NCI-H2196 treated with DMSO at 0.1 percent for 48 hours (cell line): ENCODE measurements around the gene MS4A14.
A peak's percentile ranks its signal among the peaks of the same experiment; 100 is the strongest.
"Not testable (repeated sequence)": the region's sequence is repeated elsewhere in the genome, so short reads cannot be mapped to it uniquely, and the experiment has no call there.

Source experiments
- DNase-seq: peaks from one replicate; lab custom pipeline; 2025; ENCODE audit not compliant: unreplicated experiment; lab: John Stamatoyannopoulos, UW

The MS4A14 gene

GRCh38 chr11:60378354-60378753 lies 17.9 kb upstream of the MS4A14 start, which contains the start of gene MS4A7:
TSS of gene MS4A7 (plus strand) at chr11:60378532. CDS start at chr11:60383142, 4,610 bp downstream.
- no peak for DNase-seq

DNA sequence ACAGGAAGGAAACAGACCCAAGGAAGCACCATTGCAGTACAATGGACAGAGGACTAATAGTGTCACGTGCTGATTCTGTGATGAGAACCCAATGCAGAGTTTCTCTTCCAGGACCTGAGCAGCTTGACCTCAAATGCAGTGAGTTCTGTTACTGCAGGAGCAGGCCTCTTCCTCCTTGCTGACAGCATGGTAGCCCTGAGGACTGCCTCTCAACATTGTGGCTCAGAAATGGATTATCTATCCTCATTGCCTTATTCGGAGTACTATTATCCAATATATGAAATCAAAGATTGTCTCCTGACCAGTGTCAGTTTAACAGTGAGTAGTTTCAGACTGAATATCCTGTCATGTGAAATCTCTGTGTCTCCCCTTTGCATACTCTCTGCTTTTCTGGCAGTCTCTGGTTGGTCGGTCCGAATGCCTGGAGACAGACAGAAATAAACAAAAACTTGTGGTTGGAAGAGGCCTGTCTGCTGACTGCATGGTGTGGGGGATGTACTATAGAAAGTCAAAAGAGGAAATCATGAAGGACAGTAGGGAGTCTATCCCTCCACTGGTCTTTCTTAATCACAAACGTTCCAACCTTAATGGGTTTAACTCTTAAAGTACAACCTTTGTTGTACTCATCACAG lies 6.9 kb upstream of the MS4A14 start:
- no peak for DNase-seq

- DNase-seq, result no peak
These were observed 5.8 kb upstream of the MS4A14 start for GRCh38 chr11:60390419-60390818.

DNA sequence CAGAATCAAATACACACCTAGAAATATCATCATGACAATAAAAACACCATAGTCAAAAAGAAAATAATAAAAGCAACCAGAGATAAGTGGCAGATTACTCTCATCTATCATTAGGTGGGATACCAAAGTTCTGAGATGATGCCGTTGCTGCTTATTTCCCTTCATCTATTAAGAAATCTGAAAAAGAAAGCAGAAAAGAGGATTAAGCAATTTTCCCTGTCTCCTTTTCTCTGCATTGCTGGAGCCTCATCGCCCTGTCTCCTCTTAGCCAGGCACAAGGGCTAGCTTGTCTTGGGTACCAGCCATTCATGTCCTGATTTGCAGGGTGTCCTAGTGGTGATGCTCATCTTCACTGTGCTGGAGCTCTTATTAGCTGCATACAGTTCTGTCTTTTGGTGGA lies 3.9 kb upstream of the MS4A14 start:
- no peak for DNase-seq

DNA sequence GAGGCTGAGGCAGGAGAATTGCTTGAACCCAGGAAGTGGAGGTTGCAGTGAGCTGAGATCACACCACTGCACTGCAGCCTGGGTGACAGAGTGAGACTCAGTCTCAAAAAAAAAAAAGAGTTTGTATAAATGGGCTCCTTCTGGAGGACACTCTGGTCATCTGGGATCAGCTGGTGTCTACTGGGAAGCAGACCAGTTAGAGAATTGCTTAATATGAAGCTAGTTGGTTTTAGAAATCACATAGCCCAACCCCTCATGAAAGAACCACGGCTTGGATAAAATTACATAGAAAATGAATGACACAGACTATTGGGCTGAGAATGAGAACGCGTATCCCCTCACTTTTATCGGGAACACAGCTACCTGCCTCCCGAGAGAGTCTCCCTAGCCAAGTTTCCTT lies 3.2 kb upstream of the MS4A14 start:
- DNase-seq, result no peak

- no peak for DNase-seq
These were observed 1.4 kb upstream of the MS4A14 start for GRCh38 chr11:60394666-60395380.

DNA sequence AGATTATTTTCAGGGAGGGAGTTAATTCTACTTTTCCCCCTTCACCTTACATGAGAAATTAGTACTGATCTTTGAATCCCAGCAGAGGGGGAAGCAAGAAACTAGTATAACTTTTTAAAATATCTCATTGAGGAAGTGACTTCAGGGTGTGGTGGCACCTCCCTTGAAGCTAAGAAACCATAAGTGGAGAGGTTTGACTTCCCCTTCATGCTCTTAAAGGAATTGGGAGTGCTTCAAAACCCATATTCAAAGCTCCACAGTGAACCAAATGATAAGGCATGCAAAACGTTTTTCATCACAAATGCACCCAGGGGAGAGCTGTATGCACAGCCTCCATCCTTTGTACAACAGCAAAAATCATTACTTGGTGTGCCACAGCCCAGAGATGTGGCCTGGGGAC lies 540 bp downstream of the MS4A14 start:
- no peak for DNase-seq

DNA sequence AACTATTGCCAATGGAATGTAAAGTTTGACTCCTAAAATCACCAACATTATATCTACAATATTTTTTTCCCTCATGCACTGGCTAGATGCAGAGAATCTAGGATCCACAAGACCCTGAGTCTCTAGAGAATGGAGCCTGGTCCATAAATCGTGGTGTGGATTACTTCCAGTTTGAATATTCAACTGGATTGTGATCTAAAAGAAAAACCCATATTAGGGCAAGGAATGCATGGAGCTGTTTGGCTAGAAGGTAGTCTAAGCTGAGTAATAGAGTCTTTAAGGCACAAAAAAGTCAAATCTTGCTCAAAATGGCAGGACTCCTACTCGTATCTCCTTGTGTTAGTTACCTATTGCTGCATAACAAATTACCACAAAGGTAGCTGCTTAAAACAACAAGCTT lies 23.8 kb downstream of the MS4A14 start:
- no peak for DNase-seq

- DNase-seq, result no peak
These were observed 26.4 kb downstream of the MS4A14 start for GRCh38 chr11:60422609-60423008.

DNA sequence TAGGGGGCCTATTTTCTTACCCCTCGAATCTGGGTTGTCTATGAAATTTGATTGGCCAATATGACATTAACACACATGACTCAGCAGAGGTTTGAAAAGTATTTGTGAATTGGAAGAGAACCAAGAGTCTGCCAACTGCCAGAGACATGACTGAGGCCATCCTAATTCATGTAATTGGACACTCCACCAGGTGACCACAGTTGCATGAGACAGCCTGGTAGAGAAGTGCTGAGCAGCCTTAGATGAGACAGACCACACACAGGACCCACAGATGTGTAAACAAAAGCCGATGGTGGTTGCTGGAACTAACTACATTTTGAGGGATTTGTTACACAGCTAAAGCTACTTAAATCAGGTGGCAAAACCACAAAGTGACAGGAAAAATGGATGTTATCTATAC lies 32.3 kb downstream of the MS4A14 start:
- DNase-seq, result peak; percentile 50

DNA sequence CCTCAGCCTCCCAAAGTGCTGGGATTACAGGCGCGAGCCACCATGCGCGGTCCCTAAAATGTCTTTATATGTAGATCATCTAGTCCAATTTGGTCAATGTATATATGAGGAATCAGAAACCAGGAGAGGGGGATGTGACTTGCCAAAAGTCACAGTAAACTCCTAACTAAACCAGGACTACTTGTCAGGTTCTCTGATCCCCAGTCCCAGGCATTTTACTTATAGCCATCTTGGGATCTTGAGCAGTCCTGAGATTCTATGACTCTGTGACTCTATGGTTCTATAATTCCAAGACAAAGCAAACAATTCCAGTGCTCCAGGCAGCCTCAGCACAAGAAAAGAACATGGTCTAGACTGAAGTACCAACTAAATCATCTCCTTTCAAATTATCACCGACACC lies 33.0 kb downstream of the MS4A14 start, which contains the start of gene MS4A5:
TSS of gene MS4A5 (plus strand) at position 301 of the 400 bp plus-strand sequence. CDS start 103 bp downstream, outside the sequence.
- no peak for DNase-seq

DNA sequence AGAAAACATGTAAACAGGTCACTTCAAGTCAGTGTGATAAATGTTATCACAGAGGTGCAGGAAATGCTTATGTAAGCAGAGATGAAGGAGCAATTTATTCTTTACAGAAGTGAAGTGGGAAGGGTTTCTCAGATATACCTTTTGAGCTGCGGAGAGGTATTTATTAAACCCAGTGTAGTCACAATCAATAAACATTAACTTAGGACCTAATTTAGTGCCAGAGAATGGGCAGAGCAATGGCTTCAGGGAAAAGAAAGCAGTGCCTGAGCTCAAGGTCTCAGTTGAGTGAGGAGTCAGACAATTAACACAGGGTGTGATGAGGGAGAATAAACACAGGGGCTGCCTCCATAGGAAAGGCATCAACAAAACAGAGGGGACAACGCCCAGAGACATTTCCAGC lies 35.0 kb downstream of the MS4A14 start:
- no peak for DNase-seq

DNA sequence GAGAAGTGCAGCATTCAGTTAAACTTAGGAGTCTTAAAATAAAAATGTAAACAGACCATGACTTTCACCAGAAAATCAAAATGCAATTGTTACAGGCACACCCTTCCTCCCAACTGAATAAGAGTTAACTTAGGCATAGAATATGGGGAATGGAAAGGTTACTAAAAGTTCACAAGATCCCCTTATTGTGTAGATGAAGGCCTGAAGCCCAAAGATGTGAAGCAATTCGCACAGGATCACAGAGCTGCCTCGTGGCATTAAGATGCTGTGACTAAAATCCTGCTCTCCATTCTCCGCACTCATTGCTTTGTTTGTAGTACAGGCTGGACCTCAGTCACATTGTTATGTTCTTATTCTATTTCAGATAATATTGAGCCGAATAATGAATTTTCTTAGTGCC lies 37.1 kb downstream of the MS4A14 start:
- DNase-seq, result no peak

DNA sequence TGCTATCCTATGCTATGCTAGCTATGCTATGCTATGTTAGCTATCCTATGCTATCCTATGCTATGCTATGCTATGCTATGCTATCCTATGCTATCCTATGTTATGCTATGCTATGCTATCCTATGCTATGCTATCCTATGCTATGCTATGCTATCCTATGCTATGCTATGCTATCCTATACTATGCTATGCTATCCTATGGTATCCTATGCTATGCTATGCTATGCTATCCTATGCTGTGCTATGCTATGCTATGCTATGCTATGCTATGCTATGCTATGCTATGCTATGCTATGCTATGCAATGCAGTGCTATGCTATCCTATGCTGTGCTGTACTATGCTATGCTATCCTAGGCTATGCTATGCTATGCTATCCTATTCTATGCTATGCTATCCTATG lies 50.8 kb downstream of the MS4A14 start:
- no peak for DNase-seq

DNA sequence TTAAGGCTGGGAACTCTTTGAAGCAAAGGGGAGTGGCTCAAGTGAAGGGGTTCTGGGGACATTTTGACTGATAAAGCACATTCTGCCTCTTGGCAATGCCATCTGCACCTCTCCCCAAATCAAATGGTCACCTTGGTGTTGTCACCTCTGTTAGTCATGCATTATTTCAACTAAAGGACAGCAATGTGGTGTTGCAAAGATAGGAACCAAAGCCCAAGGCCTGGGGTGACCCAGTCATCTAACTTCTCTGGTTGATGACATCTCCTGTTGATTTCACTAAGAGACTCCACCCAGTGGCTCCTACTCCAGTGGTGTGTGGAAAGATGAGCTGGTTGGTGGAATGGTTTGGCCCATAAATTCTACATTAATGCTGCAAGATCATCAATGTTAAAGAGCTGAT lies 51.6 kb downstream of the MS4A14 start:
- no peak for DNase-seq

DNA sequence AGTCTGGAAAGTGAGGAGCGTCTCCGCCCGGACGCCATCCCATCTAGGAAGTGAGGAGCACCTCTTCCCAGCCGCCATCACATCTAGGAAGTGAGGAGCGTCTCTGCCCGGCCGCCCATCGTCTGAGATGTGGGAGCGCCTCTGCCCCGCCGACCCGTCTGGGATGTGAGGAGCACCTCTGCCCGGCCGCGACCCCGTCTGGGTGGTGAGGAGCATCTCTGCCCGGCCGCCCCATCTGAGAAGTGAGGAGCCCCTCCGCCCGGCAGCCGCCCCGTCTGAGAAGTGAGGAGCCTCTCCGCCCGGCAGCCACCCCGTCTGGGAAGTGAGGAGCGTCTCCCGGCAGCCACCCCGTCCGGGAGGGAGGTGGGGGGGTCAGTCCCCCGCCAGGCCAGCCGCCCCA lies 54.9 kb downstream of the MS4A14 start:
- DNase-seq, result not testable (repeated sequence)

DNA sequence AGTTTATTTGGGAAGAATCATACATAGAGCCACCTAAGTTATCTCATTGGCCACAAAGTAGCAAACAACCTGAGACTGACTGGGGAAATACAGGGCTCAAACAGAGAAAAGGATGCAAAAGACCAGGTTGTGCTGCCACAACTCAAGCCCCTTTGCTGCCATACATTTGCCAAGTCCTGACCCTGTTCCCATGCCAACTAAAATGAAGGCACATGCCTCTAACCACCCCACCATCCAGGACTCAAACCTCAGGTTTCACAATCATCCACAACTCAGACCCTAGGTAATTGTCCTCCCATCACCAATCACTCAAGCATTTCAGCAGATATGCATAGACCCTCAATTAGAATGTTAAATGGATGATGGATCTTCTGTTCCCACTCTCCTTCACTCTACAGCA lies 58.0 kb downstream of the MS4A14 start:
- DNase-seq, result no peak

DNA sequence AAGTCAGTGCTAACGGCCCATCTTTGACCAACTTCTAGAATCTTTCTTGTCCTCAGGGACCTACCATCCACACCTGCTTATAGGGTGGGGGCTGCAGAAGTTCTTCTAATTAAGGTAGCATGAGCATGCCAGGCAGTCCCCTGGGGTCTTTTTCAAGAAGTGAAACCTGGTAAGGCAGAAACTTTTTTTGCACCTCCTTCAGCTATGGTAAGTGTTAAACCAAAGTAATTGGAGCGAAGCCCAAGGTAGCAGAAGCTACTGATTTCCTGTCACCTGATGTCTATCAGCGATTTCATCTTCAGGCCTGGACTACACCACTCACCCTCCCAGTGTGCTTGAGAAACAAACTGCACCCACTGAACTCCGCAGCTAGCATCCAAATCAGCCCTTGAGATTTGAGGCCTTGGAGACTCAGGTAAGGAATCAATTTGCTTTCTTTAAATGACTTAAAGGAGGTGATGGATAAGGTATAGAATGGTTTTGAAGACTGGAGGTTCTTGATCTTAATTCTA lies 59.3 kb downstream of the MS4A14 start, which contains the start of gene MS4A1:
TSS of gene MS4A1 (plus strand) at position 317 of the 512 bp plus-strand sequence. CDS start 6,528 bp downstream, outside the sequence.
- DNase-seq, result no peak

GRCh38 chr11:60457576-60457975 lies 61.3 kb downstream of the MS4A14 start:
- no peak for DNase-seq

- DNase-seq, result no peak
These were observed 63.1 kb downstream of the MS4A14 start for GRCh38 chr11:60459345-60459744.
